ENCODE data around the gene DENND1A.

GRCh38 chr9:123617952-123618678, 311.8 kb downstream of the DENND1A start:
- TF ChIP-seq CTCF (IDR thresholded peaks at IDR 0.05) (no peak), POLR2A (IDR thresholded peaks at IDR 0.05) (no peak)

Measured in right lobe of liver (tissue), 4 donors.